ENCODE results near the gene ABHD16B.

Gene ABHD16B

GRCh38 chr20:63896264-63897105, 35.2 kb downstream of the ABHD16B start:
- ATAC-seq (replicated peaks): peak; percentile 71 to 76
- peaks cover 25 to 57% of the 10 kb centered on the region in 2 donors for H3K4me1 Mint-ChIP-seq

GRCh38 chr20:63897978-63898561, 36.8 kb downstream of the ABHD16B start:
- no peak for ATAC-seq (replicated peaks)
- no peaks in the 10 kb centered on the region for H3K27me3 Mint-ChIP-seq
- H3K27ac Mint-ChIP-seq: peak overlapping the region; percentile 53
- H3K36me3 Mint-ChIP-seq: peaks cover 23 to 28% of the 10 kb centered on the region in 2 donors
- H3K4me1 Mint-ChIP-seq: peaks cover 29 to 63% of the 10 kb centered on the region in 2 donors
- no peaks in the 10 kb centered on the region for H3K9me3 Mint-ChIP-seq
- no peak overlapping the region for H3K4me3 Mint-ChIP-seq
- no peak for DNase-seq

More at GRCh38 chr20:63896264-63897105, 35.2 kb downstream of the ABHD16B start:
- Mint-ChIP-seq H3K9me3 (no peaks in the 10 kb centered on the region), H3K27ac (peak overlapping the region; percentile 94), H3K4me3 (peak overlapping the region; percentile 81 to 82), H3K36me3 (peaks cover 17 to 25% of the 10 kb centered on the region in 2 donors), H3K27me3 (no peaks in the 10 kb centered on the region)
- peak; percentile 29 for DNase-seq

- Mint-ChIP-seq H3K4me3 (no peak overlapping the region), H3K9me3 (no peaks in the 10 kb centered on the region), H3K4me1 (peaks cover 28 to 63% of the 10 kb centered on the region in 2 donors), H3K36me3 (peaks cover 23 to 29% of the 10 kb centered on the region in 2 donors), H3K27ac (peak overlapping the region; percentile 43), H3K27me3 (no peaks in the 10 kb centered on the region)
- DNase-seq: no peak
- no peak for ATAC-seq (replicated peaks)
These were observed 37.7 kb downstream of the ABHD16B start for GRCh38 chr20:63898882-63899558.

GRCh38 chr20:63900413-63900812, 39.1 kb downstream of the ABHD16B start:
- Mint-ChIP-seq H3K4me3 (no peak overlapping the region), H3K27me3 (no peaks in the 10 kb centered on the region), H3K9me3 (no peaks in the 10 kb centered on the region), H3K4me1 (peaks cover 29 to 60% of the 10 kb centered on the region in 2 donors), H3K27ac (no peak overlapping the region), H3K36me3 (peaks cover 23 to 34% of the 10 kb centered on the region in 2 donors)
- no peak for DNase-seq
- ATAC-seq (replicated peaks): no peak

- DNase-seq: no peak
- Mint-ChIP-seq H3K27me3 (no peaks in the 10 kb centered on the region), H3K4me3 (no peak overlapping the region), H3K4me1 (peaks cover 19 to 43% of the 10 kb centered on the region in 2 donors), H3K36me3 (peaks cover 15 to 24% of the 10 kb centered on the region in 2 donors), H3K9me3 (no peaks in the 10 kb centered on the region), H3K27ac (no peak overlapping the region)
- ATAC-seq (replicated peaks): no peak
These were observed 42.7 kb downstream of the ABHD16B start for GRCh38 chr20:63903796-63904561.

- ATAC-seq (replicated peaks): peak; percentile 33 to 71
- Mint-ChIP-seq H3K9me3 (no peaks in the 10 kb centered on the region), H3K4me1 (peaks cover 24 to 48% of the 10 kb centered on the region in 2 donors)
These were observed 46.8 kb downstream of the ABHD16B start for GRCh38 chr20:63908008-63908682.

GRCh38 chr20:63911176-63911575, 49.9 kb downstream of the ABHD16B start:
- peaks cover 26 to 55% of the 10 kb centered on the region in 2 donors for H3K4me1 Mint-ChIP-seq
- DNase-seq (no peak), ATAC-seq (replicated peaks) (peak in 1 of 2 donors; percentile 14)
- H3K27me3 Mint-ChIP-seq: no peaks in the 10 kb centered on the region
- H3K36me3 Mint-ChIP-seq: peaks cover 21 to 30% of the 10 kb centered on the region in 2 donors
- peak overlapping the region; percentile 32 for H3K27ac Mint-ChIP-seq
- no peak overlapping the region for H3K4me3 Mint-ChIP-seq
- H3K9me3 Mint-ChIP-seq: peaks cover 2 to 3% of the 10 kb centered on the region in 2 donors

More at GRCh38 chr20:63908008-63908682, 46.8 kb downstream of the ABHD16B start:
- no peak overlapping the region for H3K4me3 Mint-ChIP-seq
- DNase-seq: no peak
- H3K36me3 Mint-ChIP-seq: peaks cover 5 to 22% of the 10 kb centered on the region in 2 donors
- H3K27ac Mint-ChIP-seq: peak overlapping the region; percentile 52
- no peaks in the 10 kb centered on the region for H3K27me3 Mint-ChIP-seq
